Erythroblast (primary cell): ENCODE results near the gene PTPRD.

Experiments
- GATA1 ChIP-seq: IDR thresholded peaks from 2 replicates; pipeline ENCODE4 v1.6.1; 2011; ENCODE audit warnings: low read depth, mild to moderate bottlenecking, control low read depth, low read length, moderate library complexity
- POLR2A ChIP-seq: IDR thresholded peaks from 2 replicates; pipeline ENCODE4 v1.6.1; 2011; ENCODE audit warnings: mild to moderate bottlenecking, low read length

- TF ChIP-seq POLR2A (no peak), GATA1 (no peak)
These were observed 246.5 kb downstream of the PTPRD start for GRCh38 chr9:10366171-10366779.
